Hepatocyte (in vitro differentiated cells): ENCODE results near the gene NOL3.

ENCODE experiments used
- CTCF ChIP-seq: fragments of 200-600 bp; sonication (generic); IDR thresholded peaks from 2 replicates; pipeline ENCODE4 v1.5.1; 2016; ENCODE audit warnings: antibody characterized with exemption, mild to moderate bottlenecking; ENCODE audit not compliant: poor library complexity
- EZH2 ChIP-seq: fragments of 200-600 bp; sonication (generic); IDR thresholded peaks from 2 replicates; pipeline ENCODE4 v1.6.1; 2016; ENCODE audit warnings: antibody characterized with exemption, mild to moderate bottlenecking, borderline replicate concordance
- EZH2phosphoT487 ChIP-seq: fragments of 200-600 bp; sonication (generic); IDR thresholded peaks from one replicate; pipeline ENCODE4 v1.6.1; 2018; ENCODE audit warnings: antibody characterized with exemption, mild to moderate bottlenecking, low read depth, moderate library complexity; ENCODE audit not compliant: unreplicated experiment, severe bottlenecking

- no peak for TF ChIP-seq EZH2
- TF ChIP-seq CTCF: no peak
- TF ChIP-seq EZH2phosphoT487: no peak
These were observed 21.2 kb downstream of the NOL3 start for GRCh38 chr16:67191411-67191994.
